ENCODE measurements around the gene PDS5A.
"Not testable (repeated sequence)": the region's sequence is repeated elsewhere in the genome, so short reads cannot be mapped to it uniquely, and the experiment has no call there.

PDS5A gene, protein sequence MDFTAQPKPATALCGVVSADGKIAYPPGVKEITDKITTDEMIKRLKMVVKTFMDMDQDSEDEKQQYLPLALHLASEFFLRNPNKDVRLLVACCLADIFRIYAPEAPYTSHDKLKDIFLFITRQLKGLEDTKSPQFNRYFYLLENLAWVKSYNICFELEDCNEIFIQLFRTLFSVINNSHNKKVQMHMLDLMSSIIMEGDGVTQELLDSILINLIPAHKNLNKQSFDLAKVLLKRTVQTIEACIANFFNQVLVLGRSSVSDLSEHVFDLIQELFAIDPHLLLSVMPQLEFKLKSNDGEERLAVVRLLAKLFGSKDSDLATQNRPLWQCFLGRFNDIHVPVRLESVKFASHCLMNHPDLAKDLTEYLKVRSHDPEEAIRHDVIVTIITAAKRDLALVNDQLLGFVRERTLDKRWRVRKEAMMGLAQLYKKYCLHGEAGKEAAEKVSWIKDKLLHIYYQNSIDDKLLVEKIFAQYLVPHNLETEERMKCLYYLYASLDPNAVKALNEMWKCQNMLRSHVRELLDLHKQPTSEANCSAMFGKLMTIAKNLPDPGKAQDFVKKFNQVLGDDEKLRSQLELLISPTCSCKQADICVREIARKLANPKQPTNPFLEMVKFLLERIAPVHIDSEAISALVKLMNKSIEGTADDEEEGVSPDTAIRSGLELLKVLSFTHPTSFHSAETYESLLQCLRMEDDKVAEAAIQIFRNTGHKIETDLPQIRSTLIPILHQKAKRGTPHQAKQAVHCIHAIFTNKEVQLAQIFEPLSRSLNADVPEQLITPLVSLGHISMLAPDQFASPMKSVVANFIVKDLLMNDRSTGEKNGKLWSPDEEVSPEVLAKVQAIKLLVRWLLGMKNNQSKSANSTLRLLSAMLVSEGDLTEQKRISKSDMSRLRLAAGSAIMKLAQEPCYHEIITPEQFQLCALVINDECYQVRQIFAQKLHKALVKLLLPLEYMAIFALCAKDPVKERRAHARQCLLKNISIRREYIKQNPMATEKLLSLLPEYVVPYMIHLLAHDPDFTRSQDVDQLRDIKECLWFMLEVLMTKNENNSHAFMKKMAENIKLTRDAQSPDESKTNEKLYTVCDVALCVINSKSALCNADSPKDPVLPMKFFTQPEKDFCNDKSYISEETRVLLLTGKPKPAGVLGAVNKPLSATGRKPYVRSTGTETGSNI (N-terminal part only)

DNA sequence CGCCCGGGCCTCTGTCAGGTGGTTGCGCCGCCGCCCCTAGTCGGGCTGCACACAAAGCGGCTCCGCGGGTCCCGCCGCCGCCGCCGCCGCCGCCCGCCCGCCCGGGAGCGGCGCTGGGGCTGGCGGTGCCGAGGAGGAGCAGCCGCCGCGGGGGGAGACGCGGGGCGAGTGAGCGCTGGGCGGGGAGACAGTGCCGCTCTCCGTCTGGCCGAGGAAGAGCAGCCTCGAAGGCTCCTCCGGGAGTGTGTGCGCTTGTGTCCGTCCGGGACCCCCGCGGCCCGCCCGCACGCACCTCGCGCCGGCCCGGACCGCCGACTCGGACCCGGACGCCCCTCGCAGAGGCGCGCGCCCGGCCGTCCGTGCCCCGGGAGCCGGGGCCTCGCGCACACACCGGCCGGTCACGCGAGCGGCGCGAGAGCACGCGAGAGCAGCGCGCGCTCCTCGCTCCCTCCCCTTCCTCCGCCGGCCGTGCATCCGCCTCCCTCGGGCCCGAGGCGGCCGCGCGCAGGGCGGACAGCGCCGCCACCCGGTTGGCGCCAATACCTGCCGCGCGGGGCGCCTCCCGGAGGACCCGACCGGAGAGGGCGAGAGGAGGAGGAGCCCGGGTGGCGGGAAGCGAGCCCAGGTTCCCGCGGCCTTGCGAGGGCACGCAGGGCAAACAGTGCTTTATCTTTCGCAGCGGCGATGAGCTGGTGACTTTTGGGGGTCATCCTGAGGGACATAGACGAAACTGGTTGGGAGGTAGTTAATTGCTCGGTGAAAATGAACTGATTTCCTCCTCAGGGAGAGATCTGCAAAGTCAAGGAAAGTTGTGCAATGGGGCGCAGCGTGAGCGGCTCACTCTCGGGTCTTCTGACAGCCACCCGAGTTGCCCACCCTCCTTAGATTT, at the start of gene PDS5A:
Gene PDS5A (minus strand): TSS at position 423 of the 889 bp plus-strand sequence. CDS start 1,334 bp downstream, outside the sequence.
- peaks cover 27% of the 10 kb centered on the region for H3K36me3 ChIP-seq (ENCODE audit: insufficient read depth, low read length)
- H2AFZ ChIP-seq (ENCODE audit: low read depth, low read length), result peak within 1 kb of the TSS; percentile 97
- H3K27me3 ChIP-seq (ENCODE audit: insufficient read depth, low read length), result no peaks in the 10 kb centered on the region
- peaks cover 12% of the 10 kb centered on the region for H3K4me1 ChIP-seq (ENCODE audit: insufficient read depth, low read length)
- H3K9me3 ChIP-seq (ENCODE audit: low read length), result peaks cover 2% of the 10 kb centered on the region
- peak within 1 kb of the TSS; percentile 85 for H3K4me3 ChIP-seq (ENCODE audit: low read length)

DNA sequence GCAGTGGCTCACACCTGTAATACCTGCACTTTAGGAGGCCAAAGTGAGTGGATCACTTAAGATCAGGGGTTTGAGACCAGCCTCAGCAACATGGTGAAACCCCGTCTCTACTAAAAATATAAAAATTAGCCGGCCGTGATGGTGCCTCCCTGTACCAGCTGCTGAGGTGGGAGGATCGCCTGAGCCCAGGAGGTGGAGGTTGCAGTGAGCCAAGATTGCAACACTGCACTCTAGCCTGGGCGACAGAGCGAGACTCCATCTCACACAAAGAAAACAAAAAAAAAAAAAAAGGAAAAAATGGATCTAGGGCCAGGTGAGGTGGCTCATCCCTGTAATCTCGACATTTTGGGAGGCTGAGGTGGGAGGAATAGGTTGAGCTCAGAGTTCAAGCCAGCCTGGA, 46.3 kb upstream of the PDS5A start:
- H3K27me3 ChIP-seq (ENCODE audit: insufficient read depth, low read length); H3K36me3 ChIP-seq (ENCODE audit: insufficient read depth, low read length); H3K9me3 ChIP-seq (ENCODE audit: low read length); H3K4me3 ChIP-seq (ENCODE audit: low read length); H2AFZ ChIP-seq (ENCODE audit: low read depth, low read length); H3K4me1 ChIP-seq (ENCODE audit: insufficient read depth, low read length): not testable (repeated sequence)

DNA sequence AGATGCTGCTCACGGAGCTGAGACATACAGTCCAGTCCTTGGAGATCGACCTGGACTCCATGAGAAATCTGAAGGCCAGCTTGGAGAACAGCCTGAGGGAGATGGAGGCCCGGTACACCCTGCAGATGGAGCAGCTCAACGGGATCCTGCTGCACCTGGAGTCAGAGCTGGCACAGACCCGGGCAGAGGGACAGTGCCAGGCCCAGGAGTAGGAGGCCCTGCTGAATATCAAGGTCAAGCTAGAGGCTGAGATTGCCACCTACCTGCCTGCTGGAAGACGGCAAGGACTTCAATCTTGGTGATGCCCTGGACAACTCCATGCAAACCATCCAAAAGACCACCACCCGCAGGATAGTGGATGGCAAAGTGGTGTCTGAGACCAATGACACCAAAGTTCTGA, 43.4 kb upstream of the PDS5A start:
- not testable (repeated sequence) for H3K36me3 ChIP-seq (ENCODE audit: insufficient read depth, low read length); H3K4me1 ChIP-seq (ENCODE audit: insufficient read depth, low read length); H3K27me3 ChIP-seq (ENCODE audit: insufficient read depth, low read length); H2AFZ ChIP-seq (ENCODE audit: low read depth, low read length); H3K9me3 ChIP-seq (ENCODE audit: low read length); H3K4me3 ChIP-seq (ENCODE audit: low read length)

DNA sequence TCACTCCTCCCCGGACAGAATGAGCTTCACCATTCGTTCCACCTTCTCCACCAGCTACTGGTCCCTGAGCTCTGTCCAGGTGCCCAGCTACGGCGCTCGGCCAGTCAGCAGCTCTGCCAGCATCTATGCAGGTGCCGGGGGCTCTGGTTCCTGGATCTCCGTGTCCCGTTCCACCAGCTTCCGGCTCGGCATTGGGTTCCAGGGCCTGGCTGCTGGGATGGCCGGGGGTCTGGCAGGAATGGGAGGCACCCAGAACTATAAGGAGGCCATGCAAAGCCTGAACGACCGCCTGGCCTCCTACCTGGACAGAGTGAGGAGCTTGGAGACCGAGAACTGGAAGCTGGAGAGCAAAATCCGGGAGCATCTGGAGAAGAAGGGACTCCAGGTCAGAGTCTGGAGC, 42.5 kb upstream of the PDS5A start:
- H3K9me3 ChIP-seq (ENCODE audit: low read length), result no peaks in the 10 kb centered on the region
- H3K4me1 ChIP-seq (ENCODE audit: insufficient read depth, low read length), result no peaks in the 10 kb centered on the region
- no peak overlapping the region for H3K4me3 ChIP-seq (ENCODE audit: low read length)

DNA sequence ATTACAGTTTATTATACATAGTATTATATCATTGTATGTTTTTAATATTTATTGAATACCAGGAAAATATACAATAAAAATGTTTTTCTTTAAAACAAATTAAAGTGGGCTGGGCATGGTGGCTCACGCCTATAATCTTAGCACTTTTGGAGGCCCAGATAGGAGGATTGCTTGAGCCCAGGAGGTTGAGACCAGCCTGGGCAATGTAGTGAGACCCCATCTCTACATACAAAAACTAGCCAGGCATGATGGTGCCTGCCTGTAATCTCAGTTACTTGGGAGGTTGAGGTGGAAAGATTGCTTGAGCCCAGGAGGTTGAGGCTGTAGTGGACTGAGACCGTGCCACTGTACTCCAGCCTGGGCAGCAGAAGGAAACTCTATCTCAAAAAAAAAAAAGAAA, 38.3 kb upstream of the PDS5A start:
- H3K9me3 ChIP-seq (ENCODE audit: low read length), result no peaks in the 10 kb centered on the region
- H2AFZ ChIP-seq (ENCODE audit: low read depth, low read length), result no peak overlapping the region
- H3K27me3 ChIP-seq (ENCODE audit: insufficient read depth, low read length), result no peaks in the 10 kb centered on the region
- no peaks in the 10 kb centered on the region for H3K4me1 ChIP-seq (ENCODE audit: insufficient read depth, low read length)
- H3K4me3 ChIP-seq (ENCODE audit: low read length), result no peak overlapping the region
- no peaks in the 10 kb centered on the region for H3K36me3 ChIP-seq (ENCODE audit: insufficient read depth, low read length)

More for the DNA sequence above, 42.5 kb upstream of the PDS5A start:
- H3K27me3 ChIP-seq (ENCODE audit: insufficient read depth, low read length), result no peaks in the 10 kb centered on the region
- H2AFZ ChIP-seq (ENCODE audit: low read depth, low read length), result no peak overlapping the region
- H3K36me3 ChIP-seq (ENCODE audit: insufficient read depth, low read length), result no peaks in the 10 kb centered on the region

DNA sequence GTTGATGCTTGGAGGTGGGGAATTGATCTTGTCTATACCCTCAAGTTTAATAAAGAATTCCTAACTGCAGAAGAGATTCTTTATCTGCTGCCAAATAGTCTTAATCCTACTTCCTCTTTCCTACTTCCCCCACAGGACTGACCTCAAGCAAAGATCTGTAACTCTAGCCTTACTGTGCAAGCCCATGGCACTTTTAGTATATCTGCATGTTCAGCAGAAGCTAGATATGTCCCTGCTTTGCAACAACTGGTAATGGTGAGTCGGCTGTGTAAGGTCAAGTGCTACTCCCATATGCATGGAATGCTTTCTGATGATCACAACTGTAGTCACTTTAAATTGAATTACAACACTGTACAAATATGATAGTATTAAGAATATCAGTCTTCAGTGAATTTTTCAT, 26.3 kb upstream of the PDS5A start:
- H3K4me3 ChIP-seq (ENCODE audit: low read length), result no peak overlapping the region
- H3K4me1 ChIP-seq (ENCODE audit: insufficient read depth, low read length), result no peaks in the 10 kb centered on the region
- no peak overlapping the region for H2AFZ ChIP-seq (ENCODE audit: low read depth, low read length)
- H3K9me3 ChIP-seq (ENCODE audit: low read length), result no peaks in the 10 kb centered on the region
- H3K36me3 ChIP-seq (ENCODE audit: insufficient read depth, low read length), result no peaks in the 10 kb centered on the region
- H3K27me3 ChIP-seq (ENCODE audit: insufficient read depth, low read length), result no peaks in the 10 kb centered on the region

DNA sequence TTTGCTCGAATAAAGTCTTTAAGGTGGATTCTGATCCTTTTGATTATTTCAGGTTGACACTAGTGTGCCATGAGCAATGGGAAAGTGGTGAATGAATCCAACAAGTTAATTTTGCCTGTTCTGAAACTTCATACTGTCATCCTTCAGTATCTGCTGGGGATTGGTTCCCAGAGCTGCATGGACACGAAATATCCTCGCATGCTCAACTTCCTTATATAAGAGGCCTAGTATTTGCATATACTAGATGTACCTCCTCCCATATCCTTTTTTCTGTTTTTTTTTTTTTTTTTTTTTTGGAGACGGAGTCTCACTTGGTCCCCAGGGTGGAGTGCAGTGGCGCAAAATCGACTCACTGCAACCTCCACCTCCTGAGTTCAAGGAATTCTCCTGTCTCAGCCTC, 23.0 kb upstream of the PDS5A start:
- no peak overlapping the region for H3K4me3 ChIP-seq (ENCODE audit: low read length)
- H3K36me3 ChIP-seq (ENCODE audit: insufficient read depth, low read length), result no peaks in the 10 kb centered on the region
- H3K27me3 ChIP-seq (ENCODE audit: insufficient read depth, low read length), result no peaks in the 10 kb centered on the region
- no peaks in the 10 kb centered on the region for H3K9me3 ChIP-seq (ENCODE audit: low read length)
- no peak overlapping the region for H2AFZ ChIP-seq (ENCODE audit: low read depth, low read length)
- no peaks in the 10 kb centered on the region for H3K4me1 ChIP-seq (ENCODE audit: insufficient read depth, low read length)

DNA sequence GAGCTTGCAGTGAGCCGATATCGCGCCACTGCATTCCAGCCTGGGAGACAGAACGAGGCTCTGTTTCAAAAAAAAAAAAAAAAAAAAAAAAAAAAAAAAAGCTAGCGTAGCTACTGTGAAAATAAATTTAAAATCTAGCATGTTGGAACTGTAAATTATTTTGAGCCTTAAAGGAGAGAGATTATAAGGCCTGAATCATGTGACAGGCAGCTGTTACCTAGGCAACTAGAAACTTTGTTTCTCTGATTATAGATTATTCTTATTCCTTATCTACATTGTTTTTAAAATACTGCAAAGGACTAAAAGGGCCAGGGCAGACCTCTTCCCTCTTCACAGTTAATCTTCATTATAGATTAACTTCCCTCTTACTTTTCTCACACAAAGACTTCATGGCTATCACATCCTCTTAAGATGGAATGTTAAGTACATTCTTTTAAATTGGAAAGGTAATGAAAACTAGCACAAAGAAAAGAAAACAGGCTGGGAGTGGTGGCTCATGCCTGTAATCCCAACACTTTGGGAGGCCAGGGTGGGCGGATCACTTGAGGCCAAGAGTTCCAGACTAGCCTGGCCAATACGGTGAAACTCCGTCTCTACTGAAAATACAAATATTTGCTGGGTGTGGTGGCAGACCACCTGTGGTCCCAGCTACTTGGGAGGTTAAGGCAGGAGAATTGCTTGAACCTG, 21.1 kb upstream of the PDS5A start:
- H3K4me3 ChIP-seq (ENCODE audit: low read length), result no peak overlapping the region
- H3K36me3 ChIP-seq (ENCODE audit: insufficient read depth, low read length), result no peaks in the 10 kb centered on the region
- no peaks in the 10 kb centered on the region for H3K9me3 ChIP-seq (ENCODE audit: low read length)
- no peak overlapping the region for H2AFZ ChIP-seq (ENCODE audit: low read depth, low read length)
- H3K27me3 ChIP-seq (ENCODE audit: insufficient read depth, low read length), result no peaks in the 10 kb centered on the region
- no peaks in the 10 kb centered on the region for H3K4me1 ChIP-seq (ENCODE audit: insufficient read depth, low read length)

DNA sequence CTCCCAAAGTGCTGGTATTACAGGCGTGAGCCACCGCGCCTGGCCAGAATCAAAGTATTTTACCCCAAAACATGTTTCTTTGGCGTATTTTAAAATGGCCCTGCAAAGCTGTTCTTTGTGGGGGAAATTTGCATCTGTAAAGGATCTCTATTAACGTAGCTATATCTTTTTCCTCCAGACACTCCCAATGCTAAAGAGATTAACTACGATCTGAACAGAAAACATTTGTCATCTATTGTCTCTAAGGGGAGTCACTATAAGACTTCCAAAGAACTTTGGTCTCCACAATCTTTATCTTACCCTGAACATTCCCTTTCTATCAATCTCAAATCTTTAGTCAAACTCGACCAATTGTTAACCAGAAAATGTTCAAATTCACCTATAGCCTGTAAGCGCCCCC, 19.1 kb upstream of the PDS5A start:
- no peaks in the 10 kb centered on the region for H3K36me3 ChIP-seq (ENCODE audit: insufficient read depth, low read length)
- no peak overlapping the region for H3K4me3 ChIP-seq (ENCODE audit: low read length)
- H2AFZ ChIP-seq (ENCODE audit: low read depth, low read length), result no peak overlapping the region
- no peaks in the 10 kb centered on the region for H3K4me1 ChIP-seq (ENCODE audit: insufficient read depth, low read length)
- no peaks in the 10 kb centered on the region for H3K9me3 ChIP-seq (ENCODE audit: low read length)
- H3K27me3 ChIP-seq (ENCODE audit: insufficient read depth, low read length), result no peaks in the 10 kb centered on the region

DNA sequence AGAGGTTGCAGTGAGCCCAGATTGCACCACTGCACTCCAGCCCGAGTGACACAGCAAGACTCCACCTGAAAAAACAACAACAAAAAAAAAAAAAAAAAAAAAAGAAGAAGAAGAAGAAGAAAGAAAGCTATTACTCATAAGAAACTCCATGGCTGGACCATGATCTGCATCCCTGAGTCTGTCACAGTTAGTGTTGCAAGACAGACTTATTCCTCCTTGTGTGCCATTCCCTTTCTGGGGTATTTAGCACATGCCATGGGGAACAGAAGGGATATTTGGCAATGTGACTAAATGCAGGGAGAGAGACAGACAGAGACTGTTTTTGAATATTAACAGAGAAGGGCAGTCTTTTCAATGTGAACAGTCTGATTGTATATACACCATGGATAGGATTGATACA, 16.7 kb upstream of the PDS5A start:
- H3K4me3 ChIP-seq (ENCODE audit: low read length), result no peak overlapping the region
- H3K27me3 ChIP-seq (ENCODE audit: insufficient read depth, low read length), result no peaks in the 10 kb centered on the region
- H3K4me1 ChIP-seq (ENCODE audit: insufficient read depth, low read length), result no peaks in the 10 kb centered on the region
- H2AFZ ChIP-seq (ENCODE audit: low read depth, low read length), result no peak overlapping the region
- no peaks in the 10 kb centered on the region for H3K9me3 ChIP-seq (ENCODE audit: low read length)
- no peaks in the 10 kb centered on the region for H3K36me3 ChIP-seq (ENCODE audit: insufficient read depth, low read length)

DNA sequence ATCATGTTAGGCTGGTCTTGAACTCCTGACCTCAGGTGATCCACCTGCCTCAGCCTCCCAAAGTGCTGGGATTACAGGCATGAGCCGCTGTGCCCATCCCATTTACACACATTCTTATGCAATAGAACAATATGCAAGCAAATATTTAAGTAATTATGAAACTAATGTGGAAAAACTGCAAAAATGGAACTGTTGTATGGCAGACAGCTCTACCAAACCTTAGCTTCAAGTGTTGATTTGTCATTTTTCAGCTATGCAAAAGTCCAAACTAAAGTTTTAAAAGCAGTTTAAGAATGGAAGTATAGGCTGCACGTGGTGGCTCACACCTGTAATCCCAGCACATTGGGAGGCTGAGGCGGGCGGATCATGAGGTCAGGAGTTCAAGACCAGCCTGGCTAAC, 11.7 kb upstream of the PDS5A start:
- not testable (repeated sequence) for H3K4me1 ChIP-seq (ENCODE audit: insufficient read depth, low read length); H3K27me3 ChIP-seq (ENCODE audit: insufficient read depth, low read length); H2AFZ ChIP-seq (ENCODE audit: low read depth, low read length); H3K4me3 ChIP-seq (ENCODE audit: low read length); H3K36me3 ChIP-seq (ENCODE audit: insufficient read depth, low read length); H3K9me3 ChIP-seq (ENCODE audit: low read length)

DNA sequence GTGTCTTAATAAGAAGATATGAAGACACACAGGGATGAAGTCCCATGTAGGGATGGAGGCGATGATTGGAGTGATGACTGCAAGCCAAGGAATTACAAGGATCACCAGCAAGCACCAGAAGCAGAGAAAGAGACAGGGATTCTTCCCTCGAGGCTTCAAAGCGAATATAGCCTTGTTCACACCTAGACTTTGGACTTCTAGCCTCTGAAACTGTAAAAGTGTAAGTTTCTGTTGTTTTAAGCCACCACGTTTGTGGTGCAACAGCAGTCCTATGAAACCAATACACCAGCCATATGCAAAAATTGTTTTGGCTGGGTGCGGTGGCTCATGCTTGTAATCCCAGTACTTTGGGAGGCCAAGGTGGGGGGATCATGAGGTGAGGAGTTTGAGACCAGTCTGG, 9.8 kb upstream of the PDS5A start:
- no peak overlapping the region for H2AFZ ChIP-seq (ENCODE audit: low read depth, low read length)
- H3K36me3 ChIP-seq (ENCODE audit: insufficient read depth, low read length), result no peaks in the 10 kb centered on the region
- no peak overlapping the region for H3K4me3 ChIP-seq (ENCODE audit: low read length)
- H3K4me1 ChIP-seq (ENCODE audit: insufficient read depth, low read length), result no peaks in the 10 kb centered on the region
- no peaks in the 10 kb centered on the region for H3K9me3 ChIP-seq (ENCODE audit: low read length)
- no peaks in the 10 kb centered on the region for H3K27me3 ChIP-seq (ENCODE audit: insufficient read depth, low read length)
